Lower leg skin (tissue), 3 donors: ENCODE results near the gene RRAGD.

Experiments used
- CTCF ChIP-seq, 3 donors: fragments of 450-650 bp; IDR thresholded peaks; one replicate each; pipeline ENCODE4 v1.5.1; 2016; ENCODE audit warnings: antibody characterized with exemption in 3 of 3, mild to moderate bottlenecking in 3 of 3, moderate library complexity in 2 of 3
- POLR2A ChIP-seq, 2 donors: fragments of 450-650 bp; IDR thresholded peaks; one replicate each; pipeline ENCODE4 v1.6.1; 2016 to 2017; ENCODE audit warnings: antibody characterized with exemption in 2 of 2, mild to moderate bottlenecking in 1 of 2, moderate library complexity in 1 of 2

GRCh38 chr6:89321131-89321970 is 90.7 kb downstream of the RRAGD start:
- no peak for TF ChIP-seq CTCF (IDR thresholded peaks at IDR 0.05)
- no peak for TF ChIP-seq POLR2A (IDR thresholded peaks at IDR 0.05)
